ENCODE data around the gene LRCH3. TPM values are rescaled to one million over a fixed set of nuclear protein-coding genes. Genes with fewer than 3 reads are reported as not detected.

Gene LRCH3
- polyA plus RNA-seq: 10 to 100 TPM in 2 of 4 donors, 1 to 10 TPM in 2; 4.6 to 32.2 (median 16.1) TPM
- long read RNA-seq, donor 1: 0 reads
- long read RNA-seq, donor 2, partial matches to known transcripts: 78 of 78 reads
- long read RNA-seq, donor 2, other reads (novel, unspliced or antisense): 0 of 78 reads
- long read RNA-seq, donor 3, partial matches to known transcripts: 6 of 7 reads
- long read RNA-seq, donor 3, other reads (novel, unspliced or antisense): 0 of 7 reads
- long read RNA-seq, donor 4: 0 reads
- long read RNA-seq, donor 5: 0 reads
- long read RNA-seq, donor 6: 0 reads
- long read RNA-seq, donor 7: 0 reads
- long read RNA-seq, donor 8: 0 reads
- long read RNA-seq, donor 9: 0 reads
- long read RNA-seq, donor 10, partial matches to known transcripts: 188 of 191 reads
- long read RNA-seq, donor 10, other reads (novel, unspliced or antisense): 0 of 191 reads

GRCh38 chr3:197791113-197791891 is at the start of gene LRCH3:
Gene LRCH3 (plus strand): TSS chr3:197791254. CDS start chr3:197791279, 25 bp downstream.
- 0 to 1% (median 0%) methylated on average over 66 to 83 of the region's 83 CpGs for WGBS, 3 donors
- Histone ChIP-seq H3K4me3 (ENCODE audit: low read depth in 1 of 3, low read length in 3 of 3) (peak within 1 kb of the TSS; percentile 93 to 96 (median 95)), H3K27me3 (ENCODE audit: control insufficient read depth in 3 of 3, insufficient read depth in 3 of 3, low read length in 3 of 3) (no peaks in the 10 kb centered on the region), H3K27ac (ENCODE audit: low read depth in 1 of 3, low read length in 2 of 3) (peak within 1 kb of the TSS; percentile 96 to 100 (median 96)), H3K4me1 (ENCODE audit: control insufficient read depth in 3 of 3, insufficient read depth in 2 of 3, low read depth in 1 of 3, low read length in 2 of 3) (peaks cover 0 to 4% (median 0%) of the 10 kb centered on the region in 3 donors), H3K9me3 (ENCODE audit: control insufficient read depth in 2 of 2, insufficient read depth in 1 of 2, low read depth in 1 of 2, low read length in 1 of 2) (no peaks in the 10 kb centered on the region), H3K36me3 (ENCODE audit: control insufficient read depth in 3 of 3, insufficient read depth in 2 of 3, low read depth in 1 of 3, low read length in 3 of 3) (peaks cover 0 to 4% (median 0%) of the 10 kb centered on the region in 3 donors)
- DNase-seq: peak; percentile 64 to 92
- FAIRE-seq: no peak

GRCh38 chr3:197742787-197743186 is 48.3 kb upstream of the LRCH3 start:
- Histone ChIP-seq H3K27me3 (ENCODE audit: control insufficient read depth in 3 of 3, insufficient read depth in 3 of 3, low read length in 3 of 3) (no peaks in the 10 kb centered on the region), H3K36me3 (ENCODE audit: control insufficient read depth in 3 of 3, insufficient read depth in 2 of 3, low read depth in 1 of 3, low read length in 3 of 3) (no peaks in the 10 kb centered on the region), H3K9me3 (ENCODE audit: control insufficient read depth in 2 of 2, insufficient read depth in 1 of 2, low read depth in 1 of 2, low read length in 1 of 2) (no peaks in the 10 kb centered on the region), H3K4me3 (ENCODE audit: low read depth in 1 of 3, low read length in 3 of 3) (no peak overlapping the region), H3K4me1 (ENCODE audit: control insufficient read depth in 3 of 3, insufficient read depth in 2 of 3, low read depth in 1 of 3, low read length in 2 of 3) (no peaks in the 10 kb centered on the region), H3K27ac (ENCODE audit: low read depth in 1 of 3, low read length in 2 of 3) (no peak overlapping the region)
- no peak for FAIRE-seq
- no peak for DNase-seq
- 78 to 92% (median 84%) methylated on average over 3 of the region's 3 CpGs for WGBS, 3 donors

- DNase-seq (no peak), FAIRE-seq (no peak)
- Histone ChIP-seq H3K27me3 (ENCODE audit: control insufficient read depth in 3 of 3, insufficient read depth in 3 of 3, low read length in 3 of 3) (no peaks in the 10 kb centered on the region), H3K4me3 (ENCODE audit: low read depth in 1 of 3, low read length in 3 of 3) (no peak overlapping the region), H3K9me3 (ENCODE audit: control insufficient read depth in 2 of 2, insufficient read depth in 1 of 2, low read depth in 1 of 2, low read length in 1 of 2) (no peaks in the 10 kb centered on the region), H3K27ac (ENCODE audit: low read depth in 1 of 3, low read length in 2 of 3) (no peak overlapping the region), H3K4me1 (ENCODE audit: control insufficient read depth in 3 of 3, insufficient read depth in 2 of 3, low read depth in 1 of 3, low read length in 2 of 3) (peaks cover 0 to under 1% (median 0%) of the 10 kb centered on the region in 3 donors), H3K36me3 (ENCODE audit: control insufficient read depth in 3 of 3, insufficient read depth in 2 of 3, low read depth in 1 of 3, low read length in 3 of 3) (no peaks in the 10 kb centered on the region)
- WGBS, 3 donors: 83 to 86% (median 86%) methylated on average over 3 of the region's 3 CpGs
Measured at GRCh38 chr3:197746209-197746608, 44.8 kb upstream of the LRCH3 start.

- FAIRE-seq (no peak), DNase-seq (no peak)
- peak overlapping the region in 1 of 3 donors; percentile 27 for H3K27ac ChIP-seq (ENCODE audit: low read depth in 1 of 3, low read length in 2 of 3)
Measured at GRCh38 chr3:197746801-197747237, 44.2 kb upstream of the LRCH3 start.

GRCh38 chr3:197748597-197749314 is 42.3 kb upstream of the LRCH3 start:
- no peak for FAIRE-seq
- peaks cover 0 to 12% (median 0%) of the 10 kb centered on the region in 3 donors for H3K4me1 ChIP-seq (ENCODE audit: control insufficient read depth in 3 of 3, insufficient read depth in 2 of 3, low read depth in 1 of 3, low read length in 2 of 3)
- H3K9me3 ChIP-seq (ENCODE audit: control insufficient read depth in 2 of 2, insufficient read depth in 1 of 2, low read depth in 1 of 2, low read length in 1 of 2): no peaks in the 10 kb centered on the region
- DNase-seq: no peak
- no peaks in the 10 kb centered on the region for H3K27me3 ChIP-seq (ENCODE audit: control insufficient read depth in 3 of 3, insufficient read depth in 3 of 3, low read length in 3 of 3)
- 20 to 33% (median 28%) methylated on average over 12 of the region's 12 CpGs for WGBS, 3 donors
- peak overlapping the region; percentile 77 to 94 (median 88) for H3K27ac ChIP-seq (ENCODE audit: low read depth in 1 of 3, low read length in 2 of 3)
- H3K4me3 ChIP-seq (ENCODE audit: low read depth in 1 of 3, low read length in 3 of 3): peak overlapping the region in 2 of 3 donors; percentile 65 to 96
- H3K36me3 ChIP-seq (ENCODE audit: control insufficient read depth in 3 of 3, insufficient read depth in 2 of 3, low read depth in 1 of 3, low read length in 3 of 3): no peaks in the 10 kb centered on the region

More at GRCh38 chr3:197746801-197747237, 44.2 kb upstream of the LRCH3 start:
- no peaks in the 10 kb centered on the region for H3K27me3 ChIP-seq (ENCODE audit: control insufficient read depth in 3 of 3, insufficient read depth in 3 of 3, low read length in 3 of 3)
- H3K4me3 ChIP-seq (ENCODE audit: low read depth in 1 of 3, low read length in 3 of 3): no peak overlapping the region
- peaks cover 0 to 7% (median 0%) of the 10 kb centered on the region in 3 donors for H3K4me1 ChIP-seq (ENCODE audit: control insufficient read depth in 3 of 3, insufficient read depth in 2 of 3, low read depth in 1 of 3, low read length in 2 of 3)
- no peaks in the 10 kb centered on the region for H3K9me3 ChIP-seq (ENCODE audit: control insufficient read depth in 2 of 2, insufficient read depth in 1 of 2, low read depth in 1 of 2, low read length in 1 of 2)
- H3K36me3 ChIP-seq (ENCODE audit: control insufficient read depth in 3 of 3, insufficient read depth in 2 of 3, low read depth in 1 of 3, low read length in 3 of 3): no peaks in the 10 kb centered on the region
- WGBS, 3 donors: 60 to 65% (median 62%) methylated on average over 4 of the region's 4 CpGs

- FAIRE-seq (no peak), DNase-seq (peak in 1 of 2 donors; percentile 43)
- H3K9me3 ChIP-seq (ENCODE audit: control insufficient read depth in 2 of 2, insufficient read depth in 1 of 2, low read depth in 1 of 2, low read length in 1 of 2): no peaks in the 10 kb centered on the region
- H3K4me3 ChIP-seq (ENCODE audit: low read depth in 1 of 3, low read length in 3 of 3): peak overlapping the region; percentile 65 to 96 (median 95)
- 0 to 1% (median 0%) methylated on average over 18 of the region's 18 CpGs for WGBS, 3 donors
- H3K4me1 ChIP-seq (ENCODE audit: control insufficient read depth in 3 of 3, insufficient read depth in 2 of 3, low read depth in 1 of 3, low read length in 2 of 3): peaks cover 0 to 12% (median 0%) of the 10 kb centered on the region in 3 donors
- no peaks in the 10 kb centered on the region for H3K36me3 ChIP-seq (ENCODE audit: control insufficient read depth in 3 of 3, insufficient read depth in 2 of 3, low read depth in 1 of 3, low read length in 3 of 3)
- H3K27ac ChIP-seq (ENCODE audit: low read depth in 1 of 3, low read length in 2 of 3): peak overlapping the region; percentile 77 to 94 (median 88)
- no peaks in the 10 kb centered on the region for H3K27me3 ChIP-seq (ENCODE audit: control insufficient read depth in 3 of 3, insufficient read depth in 3 of 3, low read length in 3 of 3)
Measured at GRCh38 chr3:197749315-197749600, 41.8 kb upstream of the LRCH3 start.

GRCh38 chr3:197749601-197750395 is 41.3 kb upstream of the LRCH3 start, which contains the start of gene FYTTD1:
Gene FYTTD1 (plus strand): TSS chr3:197749883. CDS start chr3:197749972, 89 bp downstream.
- Histone ChIP-seq H3K27ac (ENCODE audit: low read depth in 1 of 3, low read length in 2 of 3) (peak within 1 kb of the TSS; percentile 88 to 94 (median 92)), H3K4me3 (ENCODE audit: low read depth in 1 of 3, low read length in 3 of 3) (peak within 1 kb of the TSS; percentile 87 to 96 (median 95)), H3K36me3 (ENCODE audit: control insufficient read depth in 3 of 3, insufficient read depth in 2 of 3, low read depth in 1 of 3, low read length in 3 of 3) (no peaks in the 10 kb centered on the region), H3K4me1 (ENCODE audit: control insufficient read depth in 3 of 3, insufficient read depth in 2 of 3, low read depth in 1 of 3, low read length in 2 of 3) (peaks cover 0 to 12% (median 0%) of the 10 kb centered on the region in 3 donors), H3K27me3 (ENCODE audit: control insufficient read depth in 3 of 3, insufficient read depth in 3 of 3, low read length in 3 of 3) (no peaks in the 10 kb centered on the region), H3K9me3 (ENCODE audit: control insufficient read depth in 2 of 2, insufficient read depth in 1 of 2, low read depth in 1 of 2, low read length in 1 of 2) (no peaks in the 10 kb centered on the region)
- FAIRE-seq: no peak
- 0% methylated on average over 74 to 104 of the region's 104 CpGs for WGBS, 3 donors
- peak; percentile 86 to 92 for DNase-seq
